GM12878 (cell line): ENCODE results near the gene NCAM1. TPM values are rescaled to one million over a fixed set of nuclear protein-coding genes. Genes with fewer than 3 reads are reported as not detected.

Experiments used
- ATAC-seq: fragments of 200-7000 bp; cut with Tn5 transposase; 3 replicates; pipeline ENCODE4 v1.9.1; 2020; ENCODE audit warnings: mild to moderate bottlenecking, moderate library complexity
- BruUV-seq: library from RNA; stranded (reverse); fragments of 400-500 nt; replicated peaks from 2 replicates; lab custom pipeline; 2021; lab: Mats Ljungman, UMichigan
- CTCF ChIA-PET: fragments of 300-600 bp; sonication (Branson Sonifier 250); formaldehyde crosslinking; extraction: SDS; loops from one replicate; lab custom pipeline; 2021; ENCODE audit warnings: inconsistent platforms; lab: Yijun Ruan, JAX
- POLR2A ChIA-PET: fragments of 350-600 bp; formaldehyde crosslinking; extraction: SDS; loops from one replicate; lab custom pipeline; 2021; ENCODE audit warnings: inconsistent platforms; lab: Charles Lee
- RAD21 ChIA-PET: fragments of 300-600 bp; sonication (Branson Sonifier 250); formaldehyde crosslinking; loops from one replicate; lab custom pipeline; 2023; ENCODE audit warnings: antibody characterized with exemption; ENCODE audit not compliant: unreplicated experiment; lab: Charles Lee
- SMC1A ChIA-PET: fragments of 300-600 bp; sonication (Branson Sonifier 250); formaldehyde crosslinking; loops from one replicate; lab custom pipeline; 2023; ENCODE audit not compliant: unreplicated experiment, uncharacterized antibody; lab: Charles Lee
- DNase-seq: peaks from one replicate; pipeline ENCODE4 v3.0.0-alpha.2; 2011; ENCODE audit warnings: low read depth, low spot score
- FAIRE-seq: peaks from 3 replicates; lab custom pipeline; 2011; peaks lifted over from hg19 to GRCh38; lab: Jason Lieb, UNC
- H2AFZ ChIP-seq: 2 replicates; pipeline ENCODE4 v1.6.0; 2011; ENCODE audit warnings: low read depth, low read length, control low read depth; ENCODE audit not compliant: control insufficient read depth
- H3K27ac ChIP-seq: 2 replicates; pipeline ENCODE4 v1.5.1; 2011; ENCODE audit warnings: control low read depth; ENCODE audit not compliant: control insufficient read depth, insufficient read depth
- H3K27me3 ChIP-seq, 2 experiments: replicated peaks in 1 of 2; 2 replicates each; pipeline versions ENCODE4 v1.6.0 to v1.6.1; 2011; ENCODE audit warnings: low read length in 1 of 2; ENCODE audit not compliant: control insufficient read depth in 2 of 2, insufficient read depth in 2 of 2
- H3K36me3 ChIP-seq, 2 experiments: 2 replicates each; pipeline ENCODE4 v1.5.1; 2011; ENCODE audit warnings: low read length in 1 of 2; ENCODE audit not compliant: control insufficient read depth in 2 of 2, insufficient read depth in 2 of 2
- H3K4me1 ChIP-seq: 2 replicates; pipeline ENCODE4 v1.6.1; 2011; ENCODE audit warnings: mild to moderate bottlenecking, low read length, moderate library complexity, mixed read lengths; ENCODE audit not compliant: control insufficient read depth, insufficient read depth
- H3K4me2 ChIP-seq: 2 replicates; pipeline ENCODE4 v1.6.0; 2011; ENCODE audit warnings: control low read depth; ENCODE audit not compliant: control insufficient read depth, insufficient read depth
- H3K4me3 ChIP-seq: fragments of 200-600 bp; sonication (generic); 2 replicates; pipeline ENCODE4 v1.5.1; 2016
- H3K79me2 ChIP-seq: 2 replicates; pipeline ENCODE4 v1.6.0; 2011; ENCODE audit warnings: low read length; ENCODE audit not compliant: control insufficient read depth, insufficient read depth
- H3K9ac ChIP-seq: 2 replicates; pipeline ENCODE4 v1.8.0; 2011; ENCODE audit warnings: low read length, control low read depth, mixed read lengths; ENCODE audit not compliant: control insufficient read depth, insufficient read depth
- H3K9me3 ChIP-seq: replicated peaks from 3 replicates; pipeline ENCODE4 v1.5.1; 2011; ENCODE audit warnings: mild to moderate bottlenecking, low read length; ENCODE audit not compliant: control insufficient read depth, insufficient read depth
- H4K20me1 ChIP-seq: 2 replicates; pipeline ENCODE4 v1.6.0; 2011; ENCODE audit not compliant: control insufficient read depth, insufficient read depth
- BCL11A ChIP-seq: IDR thresholded peaks from 2 replicates; pipeline ENCODE4 v1.6.1; 2011; ENCODE audit warnings: low read depth, low read length
- CHD2 ChIP-seq: IDR thresholded peaks from 2 replicates; pipeline ENCODE4 v1.6.1; 2011; ENCODE audit warnings: low read depth, low read length, improper control_type of control experiment, borderline replicate concordance
- IRF4 ChIP-seq: IDR thresholded peaks from 2 replicates; pipeline ENCODE4 v1.6.1; 2011; ENCODE audit warnings: low read depth, low read length
- KAT2A ChIP-seq: conservative IDR thresholded peaks from 2 replicates; pipeline ENCODE4 v1.6.1; 2011; ENCODE audit warnings: low read depth, low read length; ENCODE audit not compliant: control insufficient read depth
- MLLT1 ChIP-seq: fragments of 450-650 bp; IDR thresholded peaks from 2 replicates; pipeline ENCODE4 v1.6.1; 2016; ENCODE audit warnings: mild to moderate bottlenecking
- SREBF2 ChIP-seq: IDR thresholded peaks from 2 replicates; pipeline ENCODE4 v1.6.1; 2012; ENCODE audit warnings: mild to moderate bottlenecking, low read length
- STAT3 ChIP-seq: IDR thresholded peaks from 2 replicates; pipeline ENCODE4 v1.6.1; 2011; ENCODE audit warnings: low read depth, low read length, improper control_type of control experiment
- SUZ12 ChIP-seq: fragments of 200-600 bp; sonication (generic); IDR thresholded peaks from one replicate; pipeline ENCODE4 v1.6.1; 2018; ENCODE audit warnings: antibody characterized with exemption, mild to moderate bottlenecking; ENCODE audit not compliant: unreplicated experiment
- TCF7 ChIP-seq: IDR thresholded peaks from 2 replicates; pipeline ENCODE4 v1.6.1; 2014; ENCODE audit warnings: antibody characterized with exemption, borderline replicate concordance
- YBX1 ChIP-seq: fragments of 450-650 bp; IDR thresholded peaks from 2 replicates; pipeline ENCODE4 v1.6.1; 2016; ENCODE audit warnings: antibody characterized with exemption
- ZBED1 ChIP-seq: IDR thresholded peaks from 2 replicates; pipeline ENCODE4 v1.6.1; 2016; ENCODE audit warnings: borderline replicate concordance
- ZNF24 ChIP-seq: fragments of 450-650 bp; IDR thresholded peaks from 2 replicates; pipeline ENCODE4 v1.6.1; 2017; ENCODE audit warnings: antibody characterized with exemption, mild to moderate bottlenecking
- ZNF384 ChIP-seq: IDR thresholded peaks from 2 replicates; pipeline ENCODE4 v1.6.1; 2012; ENCODE audit warnings: low read depth, mild to moderate bottlenecking, low read length, improper control_type of control experiment, borderline replicate concordance
- WGBS: methylation state at CpG from one replicate; pipeline ENCODE4 v1.1.6; 2016; ENCODE audit warnings: low lambda C conversion rate; ENCODE audit not compliant: insufficient replicate concordance, insufficient coverage; ENCODE audit errors: missing lambda C conversion rate; 5-methylcytosine and 5-hydroxymethylcytosine counted together
- in situ Hi-C: fragments of 300-500 bp; cut with MboI; formaldehyde crosslinking; loops from 9 replicates; pipeline ENCODE4 v1.14.3; 2018; ENCODE audit warnings: mixed read lengths
- intact Hi-C: fragments of 100-400 bp; cut with micrococcal nuclease; formaldehyde crosslinking; loops from one replicate; pipeline ENCODE4 v1.14.2; 2022; ENCODE audit not compliant: unreplicated experiment
- polyA plus RNA-seq, 11 experiments: library from polyadenylated mRNA; depleted of rRNA in 4 of 11; unstranded in 6 of 11; stranded (reverse) in 5 of 11; fragments of >200 nt; fragmentation: Nextera tagmentation in 4 of 11; fragmentation: Illumina TruSeq in 1 of 11; extraction: Ambion mirVana in 4 of 11; extraction: Trizol in 1 of 11; gene quantifications; 1 replicate in 1 of 11; 2 replicates in 10 of 11; pipeline versions ENCODE4 v1.2.1 to v1.2.3, GENCODE V29; 2011 to 2016; ENCODE audit warnings: inconsistent platforms in 2 of 11, missing spikeins in 2 of 11, low read depth in 1 of 11
- total RNA-seq, 4 experiments: library from RNA; depleted of rRNA in 3 of 4; stranded (reverse); fragments of >200 nt in 3 of 4; fragmentation: Illumina TruSeq in 1 of 4; extraction: Trizol in 1 of 4; gene quantifications; 2 replicates each; pipeline versions ENCODE4 v1.2.1 to v1.2.3, GENCODE V29; 2013 to 2021
- TF ChIP-seq, protein P1 (sequence below): fragments of 450-650 bp; IDR thresholded peaks from 2 replicates; pipeline ENCODE4 v1.6.1; 2017; ENCODE audit warnings: mild to moderate bottlenecking, low read depth, inconsistent platforms; ENCODE audit not compliant: poor library complexity, severe bottlenecking
- TF ChIP-seq, protein P2 (sequence below): fragments of 150-350 bp; IDR thresholded peaks from 2 replicates; pipeline ENCODE4 v1.6.1; 2014; ENCODE audit warnings: mild to moderate bottlenecking, low read depth, low read length
- TF ChIP-seq, protein P3 (sequence below): fragments of 450-650 bp; formaldehyde crosslinking; IDR thresholded peaks from 2 replicates; pipeline ENCODE4 v1.5.0; 2022; ENCODE audit warnings: mild to moderate bottlenecking, missing genetic modification characterization

NCAM1 gene
- total and polyA plus RNA-seq, 10 of the 15 experiments (the other 5 are each of a cell fraction or from before 2014, with no cell fraction given), result 0.10 to 0.23 (median 0.11) TPM; not detected in 7

- TF ChIP-seq, protein P1, sequence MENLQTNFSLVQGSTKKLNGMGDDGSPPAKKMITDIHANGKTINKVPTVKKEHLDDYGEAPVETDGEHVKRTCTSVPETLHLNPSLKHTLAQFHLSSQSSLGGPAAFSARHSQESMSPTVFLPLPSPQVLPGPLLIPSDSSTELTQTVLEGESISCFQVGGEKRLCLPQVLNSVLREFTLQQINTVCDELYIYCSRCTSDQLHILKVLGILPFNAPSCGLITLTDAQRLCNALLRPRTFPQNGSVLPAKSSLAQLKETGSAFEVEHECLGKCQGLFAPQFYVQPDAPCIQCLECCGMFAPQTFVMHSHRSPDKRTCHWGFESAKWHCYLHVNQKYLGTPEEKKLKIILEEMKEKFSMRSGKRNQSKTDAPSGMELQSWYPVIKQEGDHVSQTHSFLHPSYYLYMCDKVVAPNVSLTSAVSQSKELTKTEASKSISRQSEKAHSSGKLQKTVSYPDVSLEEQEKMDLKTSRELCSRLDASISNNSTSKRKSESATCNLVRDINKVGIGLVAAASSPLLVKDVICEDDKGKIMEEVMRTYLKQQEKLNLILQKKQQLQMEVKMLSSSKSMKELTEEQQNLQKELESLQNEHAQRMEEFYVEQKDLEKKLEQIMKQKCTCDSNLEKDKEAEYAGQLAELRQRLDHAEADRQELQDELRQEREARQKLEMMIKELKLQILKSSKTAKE, result no peak
- TF ChIP-seq SREBF2, result no peak
- TF ChIP-seq ZBED1, result no peak
Measured at GRCh38 chr11:112983887-112984286, 22.7 kb downstream of the NCAM1 start (continued).

GRCh38 chr11:112989198-112989597, 28.0 kb downstream of the NCAM1 start:
- ATAC-seq, result no peak
- no peaks in the 10 kb centered on the region for H3K79me2 ChIP-seq
- ChIA-PET POLR2A (no interaction called here), CTCF (interaction anchor here (0.7 kb wide), 1 partner anchor 13 kb away, joined by 3 read pairs; no protein-coding TSS in a partner anchor), RAD21 (no interaction called here), SMC1A (interaction anchor here (0.6 kb wide), 1 partner anchor 82 kb away, joined by 3 read pairs; no protein-coding TSS in a partner anchor)
- in situ Hi-C loops (no loop called here), intact Hi-C loops (no loop called here)
- H2AFZ ChIP-seq, result no peak overlapping the region
- no peaks in the 10 kb centered on the region for H3K27me3 ChIP-seq
- H3K4me3 ChIP-seq, result no peak overlapping the region
- no peak overlapping the region for H3K4me2 ChIP-seq
- FAIRE-seq, result no peak
- BruUV-seq, result no TSS peak
- no peak overlapping the region for H3K27ac ChIP-seq
- no peaks in the 10 kb centered on the region; the same call in 2 of the 3 replicates for H3K9me3 ChIP-seq
- no peak overlapping the region for H3K9ac ChIP-seq
- 75% methylated on average over 1 of the region's 1 CpG for WGBS
- DNase-seq, result no peak
- no peaks in the 10 kb centered on the region for H3K36me3 ChIP-seq
- H3K4me1 ChIP-seq, result no peaks in the 10 kb centered on the region
- H4K20me1 ChIP-seq, result no peaks in the 10 kb centered on the region
- TF ChIP-seq SUZ12, result no peak
- no peak for TF ChIP-seq BCL11A
- no peak for TF ChIP-seq ZNF24
- TF ChIP-seq, protein P2, sequence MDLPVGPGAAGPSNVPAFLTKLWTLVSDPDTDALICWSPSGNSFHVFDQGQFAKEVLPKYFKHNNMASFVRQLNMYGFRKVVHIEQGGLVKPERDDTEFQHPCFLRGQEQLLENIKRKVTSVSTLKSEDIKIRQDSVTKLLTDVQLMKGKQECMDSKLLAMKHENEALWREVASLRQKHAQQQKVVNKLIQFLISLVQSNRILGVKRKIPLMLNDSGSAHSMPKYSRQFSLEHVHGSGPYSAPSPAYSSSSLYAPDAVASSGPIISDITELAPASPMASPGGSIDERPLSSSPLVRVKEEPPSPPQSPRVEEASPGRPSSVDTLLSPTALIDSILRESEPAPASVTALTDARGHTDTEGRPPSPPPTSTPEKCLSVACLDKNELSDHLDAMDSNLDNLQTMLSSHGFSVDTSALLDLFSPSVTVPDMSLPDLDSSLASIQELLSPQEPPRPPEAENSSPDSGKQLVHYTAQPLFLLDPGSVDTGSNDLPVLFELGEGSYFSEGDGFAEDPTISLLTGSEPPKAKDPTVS, result no peak
- TF ChIP-seq MLLT1, result no peak
- TF ChIP-seq, protein P3, sequence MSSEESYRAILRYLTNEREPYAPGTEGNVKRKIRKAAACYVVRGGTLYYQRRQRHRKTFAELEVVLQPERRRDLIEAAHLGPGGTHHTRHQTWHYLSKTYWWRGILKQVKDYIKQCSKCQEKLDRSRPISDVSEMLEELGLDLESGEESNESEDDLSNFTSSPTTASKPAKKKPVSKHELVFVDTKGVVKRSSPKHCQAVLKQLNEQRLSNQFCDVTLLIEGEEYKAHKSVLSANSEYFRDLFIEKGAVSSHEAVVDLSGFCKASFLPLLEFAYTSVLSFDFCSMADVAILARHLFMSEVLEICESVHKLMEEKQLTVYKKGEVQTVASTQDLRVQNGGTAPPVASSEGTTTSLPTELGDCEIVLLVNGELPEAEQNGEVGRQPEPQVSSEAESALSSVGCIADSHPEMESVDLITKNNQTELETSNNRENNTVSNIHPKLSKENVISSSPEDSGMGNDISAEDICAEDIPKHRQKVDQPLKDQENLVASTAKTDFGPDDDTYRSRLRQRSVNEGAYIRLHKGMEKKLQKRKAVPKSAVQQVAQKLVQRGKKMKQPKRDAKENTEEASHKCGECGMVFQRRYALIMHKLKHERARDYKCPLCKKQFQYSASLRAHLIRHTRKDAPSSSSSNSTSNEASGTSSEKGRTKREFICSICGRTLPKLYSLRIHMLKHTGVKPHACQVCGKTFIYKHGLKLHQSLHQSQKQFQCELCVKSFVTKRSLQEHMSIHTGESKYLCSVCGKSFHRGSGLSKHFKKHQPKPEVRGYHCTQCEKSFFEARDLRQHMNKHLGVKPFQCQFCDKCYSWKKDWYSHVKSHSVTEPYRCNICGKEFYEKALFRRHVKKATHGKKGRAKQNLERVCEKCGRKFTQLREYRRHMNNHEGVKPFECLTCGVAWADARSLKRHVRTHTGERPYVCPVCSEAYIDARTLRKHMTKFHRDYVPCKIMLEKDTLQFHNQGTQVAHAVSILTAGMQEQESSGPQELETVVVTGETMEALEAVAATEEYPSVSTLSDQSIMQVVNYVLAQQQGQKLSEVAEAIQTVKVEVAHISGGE (CRISPR knock-in tag), result no peak
- TF ChIP-seq ZNF384, result no peak
- no peak for TF ChIP-seq CHD2
- TF ChIP-seq STAT3, result no peak
- no peak for TF ChIP-seq TCF7
- TF ChIP-seq YBX1, result no peak
- TF ChIP-seq KAT2A, result no peak
- TF ChIP-seq IRF4, result no peak
